Right renal pelvis (tissue), 4 donors: Measurements from ENCODE around the gene SLC25A18. TPM values are rescaled to one million over a fixed set of nuclear protein-coding genes. Genes with fewer than 3 reads are reported as not detected.

ENCODE experiments used
- DNase-seq, 4 donors: peaks; one replicate each; pipeline ENCODE4 v3.0.0-alpha.2; 2013; ENCODE audit warnings: low read depth in 4 of 4, low spot score in 3 of 4, missing footprints in 1 of 4
- polyA plus RNA-seq, 4 donors: library from polyadenylated mRNA; unstranded; fragments of 120-200 nt; gene quantifications; one replicate each; pipeline ENCODE4 v1.2.1, GENCODE V29; 2013; ENCODE audit not compliant: insufficient read length in 4 of 4

The SLC25A18 gene
- polyA plus RNA-seq, 4 donors: 1.2 to 2.1 (median 1.7) TPM

- no peak for DNase-seq
These were observed 6.7 kb downstream of the SLC25A18 start for GRCh38 chr22:17569971-17570511.

- no peak for DNase-seq
These were observed 7.7 kb downstream of the SLC25A18 start for GRCh38 chr22:17570851-17571631.

- DNase-seq: no peak
These were observed 11.9 kb downstream of the SLC25A18 start for GRCh38 chr22:17575151-17575550.

GRCh38 chr22:17575681-17576080, 12.4 kb downstream of the SLC25A18 start:
- no peak for DNase-seq

GRCh38 chr22:17576470-17576869, 13.2 kb downstream of the SLC25A18 start:
- no peak for DNase-seq

GRCh38 chr22:17578136-17578754, 14.9 kb downstream of the SLC25A18 start:
- DNase-seq: no peak

GRCh38 chr22:17579535-17579981, 16.3 kb downstream of the SLC25A18 start:
- no peak for DNase-seq

GRCh38 chr22:17580441-17581031, 17.2 kb downstream of the SLC25A18 start:
- no peak for DNase-seq

- no peak for DNase-seq
These were observed 17.8 kb downstream of the SLC25A18 start for GRCh38 chr22:17581056-17581455.

- DNase-seq: no peak
These were observed 18.3 kb downstream of the SLC25A18 start for GRCh38 chr22:17581631-17582030.

GRCh38 chr22:17583151-17583550, 19.9 kb downstream of the SLC25A18 start:
- DNase-seq: no peak

GRCh38 chr22:17586831-17587440, 23.6 kb downstream of the SLC25A18 start:
- no peak for DNase-seq

GRCh38 chr22:17587629-17588028, 24.3 kb downstream of the SLC25A18 start:
- DNase-seq: no peak

GRCh38 chr22:17588606-17589005, 25.3 kb downstream of the SLC25A18 start:
- DNase-seq: no peak

GRCh38 chr22:17589810-17590375, 26.6 kb downstream of the SLC25A18 start:
- DNase-seq: no peak

GRCh38 chr22:17590586-17590985, 27.3 kb downstream of the SLC25A18 start:
- no peak for DNase-seq

GRCh38 chr22:17592201-17592600, 28.9 kb downstream of the SLC25A18 start:
- DNase-seq: no peak

- no peak for DNase-seq
These were observed 32.9 kb downstream of the SLC25A18 start for GRCh38 chr22:17596226-17596625.

- no peak for DNase-seq
These were observed 33.9 kb downstream of the SLC25A18 start for GRCh38 chr22:17597217-17597616.

GRCh38 chr22:17598318-17598717, 35.0 kb downstream of the SLC25A18 start:
- DNase-seq: no peak

GRCh38 chr22:17601031-17601430, 37.7 kb downstream of the SLC25A18 start:
- no peak for DNase-seq
